OCI-LY3 (cell line): ENCODE results near the gene LAMC3.

Experiments
- CTCF ChIP-seq: fragments of 200-600, 300-600 bp; sonication (generic); IDR thresholded peaks from 2 replicates; pipeline ENCODE4 v1.5.1; 2014; ENCODE audit warnings: antibody characterized with exemption, low read length, low read depth
- EZH2phosphoT487 ChIP-seq: fragments of 200-600 bp; shearing (Covaris generic); IDR thresholded peaks from 2 replicates; pipeline ENCODE4 v1.6.1; 2018; ENCODE audit warnings: antibody characterized with exemption, mixed run types, low read depth

GRCh38 chr9:131056781-131057506 is 48.0 kb downstream of the LAMC3 start:
- no peak for TF ChIP-seq CTCF
- TF ChIP-seq EZH2phosphoT487: no peak
